NT2/D1 (cell line): ENCODE results near the gene ULK4.

Experiments
- SUZ12 ChIP-seq: IDR thresholded peaks from 2 replicates; pipeline ENCODE4 v1.6.1; 2011; ENCODE audit not compliant: insufficient read length, insufficient read depth; ENCODE audit errors: extremely low read depth
- ZNF274 ChIP-seq: IDR thresholded peaks from 2 replicates; pipeline ENCODE4 v1.6.1; 2011; ENCODE audit warnings: mild to moderate bottlenecking, low read depth, low read length

DNA sequence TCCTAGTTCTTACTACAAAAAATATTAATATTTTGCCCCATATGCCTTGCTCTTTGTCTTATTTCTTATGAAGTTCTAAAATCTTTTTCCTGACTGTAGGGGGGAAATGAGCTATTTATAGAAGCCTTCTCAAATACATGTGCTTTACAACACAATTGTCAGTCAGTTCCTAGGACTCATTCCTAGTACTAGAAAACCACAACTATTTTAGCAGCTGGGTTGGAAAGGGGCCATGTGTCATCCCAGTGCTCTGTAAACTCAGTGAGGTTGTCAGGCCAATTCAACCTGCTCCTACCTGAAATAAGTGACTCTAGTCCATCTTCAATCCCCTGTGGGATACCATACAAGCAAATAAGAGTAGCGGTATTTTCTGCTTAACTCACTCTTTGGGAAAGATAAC is 153.8 kb downstream of the ULK4 start:
- TF ChIP-seq SUZ12 (no peak), ZNF274 (no peak)
